Measurements from ENCODE around the gene KNDC1.
"Not testable (repeated sequence)": the region's sequence is repeated elsewhere in the genome, so short reads cannot be mapped to it uniquely, and the experiment has no call there.

The KNDC1 gene

DNA sequence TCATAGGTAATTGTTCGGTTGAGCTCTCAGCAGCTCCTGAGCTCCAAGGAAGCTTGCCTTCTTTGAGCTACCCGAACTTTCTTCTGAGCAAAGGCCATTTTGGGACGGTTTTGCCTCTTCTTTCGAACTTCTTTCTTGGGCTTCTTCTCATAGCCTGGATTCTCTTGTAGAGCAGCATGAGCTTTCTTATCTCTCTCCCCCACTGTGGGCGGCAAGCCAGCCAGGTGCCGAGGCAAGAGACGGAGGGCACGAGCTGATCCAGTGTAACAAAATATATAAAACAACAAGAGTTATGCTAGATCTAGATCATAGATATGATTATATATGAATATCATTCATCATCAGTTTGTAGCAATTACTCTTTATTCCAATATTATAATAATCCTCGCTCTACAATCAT is 16.5 kb upstream of the KNDC1 start:
- no peak overlapping the region for H3K4me3 ChIP-seq (ENCODE audit: low read depth, low read length)
- DNase-seq (ENCODE audit: low read depth): no peak
- TF ChIP-seq CTCF (IDR thresholded peaks at IDR 0.05; ENCODE audit: low read depth, low read length, missing control alignments): no peak

GRCh38 chr10:133144771-133145170 is 15.2 kb upstream of the KNDC1 start:
- DNase-seq (ENCODE audit: low read depth): no peak
- no peak for TF ChIP-seq CTCF (IDR thresholded peaks at IDR 0.05; ENCODE audit: low read depth, low read length, missing control alignments)
- no peak overlapping the region for H3K4me3 ChIP-seq (ENCODE audit: low read depth, low read length)

- no peak overlapping the region for H3K4me3 ChIP-seq (ENCODE audit: low read depth, low read length)
- DNase-seq (ENCODE audit: low read depth): no peak
- no peak for TF ChIP-seq CTCF (IDR thresholded peaks at IDR 0.05; ENCODE audit: low read depth, low read length, missing control alignments)
Measured at GRCh38 chr10:133150226-133150625, 9.8 kb upstream of the KNDC1 start.

GRCh38 chr10:133150656-133151055 is 9.4 kb upstream of the KNDC1 start:
- TF ChIP-seq CTCF (IDR thresholded peaks at IDR 0.05; ENCODE audit: low read depth, low read length, missing control alignments): no peak
- no peak overlapping the region for H3K4me3 ChIP-seq (ENCODE audit: low read depth, low read length)

DNA sequence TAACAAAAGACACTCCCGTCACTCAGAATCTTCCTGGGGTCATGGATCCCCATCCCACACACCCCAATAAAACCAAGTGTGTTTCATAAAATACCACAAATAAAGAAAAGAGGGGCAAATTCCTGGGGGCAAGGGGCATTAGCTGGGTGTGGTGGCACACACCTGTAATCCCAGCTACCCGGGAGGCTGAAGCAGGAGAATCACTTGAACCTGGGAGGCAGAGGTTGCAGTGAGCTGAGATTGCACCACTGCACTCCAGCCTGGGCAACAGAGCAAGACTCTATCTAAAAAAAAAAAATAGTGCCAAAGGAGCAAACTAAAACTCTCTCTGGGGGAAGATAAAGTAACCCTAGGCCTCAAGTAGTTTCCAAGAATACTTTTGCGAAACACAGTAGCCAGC is 8.9 kb upstream of the KNDC1 start:
- H3K4me3 ChIP-seq (ENCODE audit: low read depth, low read length); DNase-seq (ENCODE audit: low read depth): not testable (repeated sequence)

More at GRCh38 chr10:133150656-133151055, 9.4 kb upstream of the KNDC1 start:
- DNase-seq (ENCODE audit: low read depth): no peak

- TF ChIP-seq CTCF (IDR thresholded peaks at IDR 0.05; ENCODE audit: low read depth, low read length, missing control alignments): no peak
- no peak overlapping the region for H3K4me3 ChIP-seq (ENCODE audit: low read depth, low read length)
- DNase-seq (ENCODE audit: low read depth): no peak
Measured at GRCh38 chr10:133151543-133151972, 8.5 kb upstream of the KNDC1 start.

DNA sequence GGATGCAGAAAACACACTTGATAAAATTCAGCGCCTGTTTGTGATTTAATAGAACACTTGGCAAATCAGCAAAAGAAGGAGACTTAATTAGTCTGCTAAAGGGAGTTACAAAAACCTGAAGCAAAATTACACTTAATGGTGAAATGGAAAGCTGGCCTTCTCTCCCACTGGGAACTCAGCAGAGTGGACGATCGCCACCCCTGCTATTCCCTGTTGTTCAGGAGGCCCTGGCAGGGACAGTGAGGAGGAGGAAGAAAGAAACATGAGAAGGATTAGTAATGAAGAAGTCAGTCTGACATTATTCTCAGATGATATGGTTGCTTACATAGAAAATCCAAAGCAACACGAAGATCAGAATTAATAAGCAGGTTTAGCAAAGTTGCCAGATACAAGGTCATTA is 5.6 kb upstream of the KNDC1 start:
- no peak for DNase-seq (ENCODE audit: low read depth)
- H3K4me3 ChIP-seq (ENCODE audit: low read depth, low read length): no peak overlapping the region
- no peak for TF ChIP-seq CTCF (IDR thresholded peaks at IDR 0.05; ENCODE audit: low read depth, low read length, missing control alignments)
